GM18499 (cell line): Measurements from ENCODE around the gene RAB11FIP3.

Source experiments
- ATAC-seq: cut with Tn5 transposase; IDR thresholded peaks from one replicate; pipeline ENCODE4 v1.9.1; 2021; ENCODE audit warnings: moderate number of reproducible peaks; ENCODE audit not compliant: insufficient read depth, unreplicated experiment

Gene RAB11FIP3

GRCh38 chr16:389352-389751, 36.1 kb upstream of the RAB11FIP3 start:
- ATAC-seq: no peak

GRCh38 chr16:391885-392335, 33.5 kb upstream of the RAB11FIP3 start:
- ATAC-seq: no peak

GRCh38 chr16:392450-393030, 32.9 kb upstream of the RAB11FIP3 start:
- no peak for ATAC-seq

GRCh38 chr16:396199-396598, 29.2 kb upstream of the RAB11FIP3 start:
- ATAC-seq: no peak

- ATAC-seq: no peak
Measured at GRCh38 chr16:396605-397004, 28.8 kb upstream of the RAB11FIP3 start.

GRCh38 chr16:397135-397661, 28.3 kb upstream of the RAB11FIP3 start, which contains the start of gene NME4:
Gene NME4 (plus strand): TSS chr16:397199. CDS start chr16:397223, 24 bp downstream.
- no peak for ATAC-seq

- no peak for ATAC-seq
Measured at GRCh38 chr16:397736-398332, 27.6 kb upstream of the RAB11FIP3 start.

- no peak for ATAC-seq
Measured at GRCh38 chr16:398561-399339, 26.7 kb upstream of the RAB11FIP3 start.

GRCh38 chr16:399340-400019, 26.0 kb upstream of the RAB11FIP3 start:
- no peak for ATAC-seq

GRCh38 chr16:400061-400591, 25.3 kb upstream of the RAB11FIP3 start:
- no peak for ATAC-seq

- no peak for ATAC-seq
Measured at GRCh38 chr16:401468-402348, 23.7 kb upstream of the RAB11FIP3 start, which contains the start of gene DECR2. Gene DECR2 (plus strand): TSS chr16:401885. CDS start chr16:401964, 79 bp downstream.

- ATAC-seq: no peak
Measured at GRCh38 chr16:404971-405486, 20.4 kb upstream of the RAB11FIP3 start.

GRCh38 chr16:405548-406506, 19.6 kb upstream of the RAB11FIP3 start:
- no peak for ATAC-seq

- no peak for ATAC-seq
Measured at GRCh38 chr16:407253-407652, 18.2 kb upstream of the RAB11FIP3 start.

- ATAC-seq: no peak
Measured at GRCh38 chr16:410516-411178, 14.8 kb upstream of the RAB11FIP3 start.

- ATAC-seq: no peak
Measured at GRCh38 chr16:411576-412265, 13.7 kb upstream of the RAB11FIP3 start.
